ENCODE results near the gene RRP36. TPM values are rescaled to one million over a fixed set of nuclear protein-coding genes. Genes with fewer than 3 reads are reported as not detected.

RRP36 gene
- total and polyA plus RNA-seq, 12 donors, result 29.6 to 109 (median 50.7) TPM

GRCh38 chr6:43032326-43032725 is 10.9 kb downstream of the RRP36 start:
- intact Hi-C loops (cut with DNase I), result no loop called here
- WGBS, 4 donors, result 90 to 96% (median 94%) methylated on average over 4 of the region's 4 CpGs

GRCh38 chr6:43033496-43034189 is 12.2 kb downstream of the RRP36 start:
- Histone ChIP-seq H3K9me3 (replicated peaks in 1 of 3) (no peaks in the 10 kb centered on the region), H3K36me3 (replicated peaks in 1 of 2) (peaks cover 0 to 83% of the 10 kb centered on the region in 2 donors), H3K27ac (no peak overlapping the region), H3K4me1 (replicated peaks in 1 of 2) (no peaks in the 10 kb centered on the region), H3K27me3 (no peaks in the 10 kb centered on the region), H3K4me3 (no peak overlapping the region)
- WGBS, 4 donors, result 87 to 93% (median 91%) methylated on average over 2 of the region's 2 CpGs
- TF ChIP-seq CTCF (IDR thresholded peaks at IDR 0.05) (no peak), POLR2A (IDR thresholded peaks at IDR 0.05) (no peak)
- intact Hi-C loops (cut with DNase I), result no loop called here
- no peak for DNase-seq

More at GRCh38 chr6:43032326-43032725, 10.9 kb downstream of the RRP36 start:
- Histone ChIP-seq H3K27me3 (no peaks in the 10 kb centered on the region), H3K27ac (no peak overlapping the region), H3K9me3 (replicated peaks in 1 of 3) (no peaks in the 10 kb centered on the region), H3K36me3 (replicated peaks in 1 of 2) (peaks cover 0 to 81% of the 10 kb centered on the region in 2 donors), H3K4me1 (replicated peaks in 1 of 2) (no peaks in the 10 kb centered on the region), H3K4me3 (no peak overlapping the region)
- TF ChIP-seq CTCF (IDR thresholded peaks at IDR 0.05), result no peak
- no peak for TF ChIP-seq POLR2A (IDR thresholded peaks at IDR 0.05)
- DNase-seq, result no peak

GRCh38 chr6:43034190-43034525 is 12.7 kb downstream of the RRP36 start:
- Histone ChIP-seq H3K36me3 (replicated peaks in 1 of 2) (peaks cover 0 to 83% of the 10 kb centered on the region in 2 donors), H3K27ac (no peak overlapping the region), H3K4me3 (no peak overlapping the region), H3K4me1 (replicated peaks in 1 of 2) (no peaks in the 10 kb centered on the region), H3K9me3 (replicated peaks in 1 of 3) (no peaks in the 10 kb centered on the region), H3K27me3 (no peaks in the 10 kb centered on the region)
- no peak for DNase-seq
- intact Hi-C loops (cut with DNase I), result no loop called here
- 47 to 73% (median 66%) methylated on average over 2 of the region's 2 CpGs for WGBS, 4 donors
- no peak for TF ChIP-seq POLR2A (IDR thresholded peaks at IDR 0.05)
- no peak for TF ChIP-seq CTCF (IDR thresholded peaks at IDR 0.05)

- TF ChIP-seq POLR2A (IDR thresholded peaks at IDR 0.05) (no peak), CTCF (IDR thresholded peaks at IDR 0.05) (no peak)
- Histone ChIP-seq H3K9me3 (replicated peaks in 1 of 3) (no peaks in the 10 kb centered on the region), H3K27ac (no peak overlapping the region), H3K4me1 (replicated peaks in 1 of 2) (no peaks in the 10 kb centered on the region), H3K36me3 (replicated peaks in 1 of 2) (peaks cover 0 to 82% of the 10 kb centered on the region in 2 donors), H3K27me3 (no peaks in the 10 kb centered on the region), H3K4me3 (no peak overlapping the region)
- intact Hi-C loops (cut with DNase I), result no loop called here
- 58 to 67% (median 64%) methylated on average over 4 of the region's 4 CpGs for WGBS, 4 donors
- DNase-seq, result peak in 5 of 7 donors; percentile 35 to 69 (median 52)
Observed at GRCh38 chr6:43035495-43036194, 14.2 kb downstream of the RRP36 start.
